ENCODE measurements around the gene TBXAS1.

TBXAS1 gene

GRCh38 chr7:140005341-140005740, 176.3 kb downstream of the TBXAS1 start:
- no peak for TF ChIP-seq CTCF (IDR thresholded peaks at IDR 0.05; ENCODE audit: extremely low read depth, missing control alignments)
- no peak for DNase-seq (ENCODE audit: low spot score)

- peak; percentile 30 for DNase-seq (ENCODE audit: low spot score)
- TF ChIP-seq CTCF (IDR thresholded peaks at IDR 0.05; ENCODE audit: extremely low read depth, missing control alignments), result peak; percentile 31
Observed at GRCh38 chr7:140005754-140006503, 176.9 kb downstream of the TBXAS1 start.

GRCh38 chr7:140006600-140006999, 177.5 kb downstream of the TBXAS1 start:
- no peak for DNase-seq (ENCODE audit: low spot score)
- TF ChIP-seq CTCF (IDR thresholded peaks at IDR 0.05; ENCODE audit: extremely low read depth, missing control alignments), result no peak

- TF ChIP-seq CTCF (IDR thresholded peaks at IDR 0.05; ENCODE audit: extremely low read depth, missing control alignments), result no peak
- DNase-seq (ENCODE audit: low spot score), result no peak
Observed at GRCh38 chr7:140007051-140007690, 178.1 kb downstream of the TBXAS1 start.

- TF ChIP-seq CTCF (IDR thresholded peaks at IDR 0.05; ENCODE audit: extremely low read depth, missing control alignments), result no peak
- peak; percentile 15 for DNase-seq (ENCODE audit: low spot score)
Observed at GRCh38 chr7:140008755-140009610, 179.9 kb downstream of the TBXAS1 start.

- DNase-seq (ENCODE audit: low spot score), result no peak
- no peak for TF ChIP-seq CTCF (IDR thresholded peaks at IDR 0.05; ENCODE audit: extremely low read depth, missing control alignments)
Observed at GRCh38 chr7:140009735-140010134, 180.7 kb downstream of the TBXAS1 start.
